Esophagus muscularis mucosa (tissue), 4 donors: ENCODE data around the gene MERTK.

Experiments
- CTCF ChIP-seq, 3 experiments: fragments of 200-600 bp in 2 of 3; fragments of 450-650 bp in 1 of 3; sonication (generic) in 2 of 3; IDR thresholded peaks; one replicate each; pipeline ENCODE4 v1.5.1; 2017 to 2019; ENCODE audit warnings: antibody characterized with exemption in 3 of 3, mild to moderate bottlenecking in 2 of 3, moderate library complexity in 1 of 3
- EP300 ChIP-seq: sonication (generic); formaldehyde crosslinking; IDR thresholded peaks from one replicate; pipeline ENCODE4 v1.6.1; 2017; ENCODE audit warnings: antibody characterized with exemption
- POLR2A ChIP-seq: fragments of 450-650 bp; IDR thresholded peaks from one replicate; pipeline ENCODE4 v1.6.1; 2017; ENCODE audit warnings: antibody characterized with exemption, moderate library complexity, mild to moderate bottlenecking, low read depth

GRCh38 chr2:111909079-111909478 is 10.7 kb downstream of the MERTK start:
- TF ChIP-seq CTCF (IDR thresholded peaks at IDR 0.05) (no peak), POLR2A (no peak), EP300 (no peak)
